Measurements from ENCODE around the gene SIMC1.

DNA sequence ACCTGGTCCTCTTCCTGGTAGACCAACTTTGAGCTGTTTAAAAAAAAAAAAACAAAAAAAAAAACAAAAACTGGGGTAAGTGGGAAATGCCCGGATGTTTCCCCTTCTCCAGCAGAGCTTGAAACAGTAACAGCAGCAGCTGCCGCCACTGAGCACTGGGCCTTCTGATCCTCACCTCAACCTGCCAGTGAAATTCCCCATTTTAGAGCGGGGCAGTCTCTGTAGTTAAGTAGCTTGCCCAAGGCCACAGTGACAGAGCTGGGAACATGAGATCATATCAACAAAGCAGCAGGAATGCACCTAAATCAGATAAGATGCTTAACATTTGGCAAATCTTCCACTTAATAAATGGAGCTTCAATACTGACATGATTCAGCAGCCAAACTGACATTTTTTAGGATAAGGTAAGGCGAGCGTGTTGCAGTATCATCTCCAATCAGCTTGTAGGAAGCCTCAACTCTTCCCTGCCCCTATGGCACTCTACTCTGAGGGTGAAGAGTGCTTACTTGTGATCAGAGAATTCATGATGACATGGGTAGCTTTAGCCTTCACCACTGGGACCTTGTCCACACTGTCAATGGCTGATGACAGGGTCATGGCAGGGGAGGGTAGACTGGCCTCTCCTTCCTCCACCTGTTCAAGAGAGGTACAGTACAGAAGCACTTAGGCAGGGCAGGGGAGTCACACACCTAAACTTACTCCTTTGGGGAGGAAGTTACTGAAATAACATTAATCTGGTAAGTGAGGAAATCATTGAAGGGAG, 114.1 kb downstream of the SIMC1 start:
- TF ChIP-seq ZNF281 (CRISPR knock-in tag; IDR thresholded peaks at IDR 0.05) (no peak), NR2C2 (CRISPR knock-in tag; IDR thresholded peaks at IDR 0.05) (no peak), ZBTB43 (CRISPR knock-in tag; IDR thresholded peaks at IDR 0.05) (no peak), ARID4B (CRISPR knock-in tag; IDR thresholded peaks at IDR 0.05; ENCODE audit: borderline replicate concordance) (no peak), ESRRA (CRISPR knock-in tag; IDR thresholded peaks at IDR 0.05; ENCODE audit: borderline replicate concordance) (no peak), SMAD3 (CRISPR knock-in tag; IDR thresholded peaks at IDR 0.05; ENCODE audit: borderline replicate concordance) (no peak), ATF1 (CRISPR knock-in tag; IDR thresholded peaks at IDR 0.05) (no peak), SMAD4 (CRISPR knock-in tag; IDR thresholded peaks at IDR 0.05) (no peak), KAT7 (CRISPR knock-in tag; IDR thresholded peaks at IDR 0.05; ENCODE audit: borderline replicate concordance) (no peak)
- TF ChIP-seq, protein P1, sequence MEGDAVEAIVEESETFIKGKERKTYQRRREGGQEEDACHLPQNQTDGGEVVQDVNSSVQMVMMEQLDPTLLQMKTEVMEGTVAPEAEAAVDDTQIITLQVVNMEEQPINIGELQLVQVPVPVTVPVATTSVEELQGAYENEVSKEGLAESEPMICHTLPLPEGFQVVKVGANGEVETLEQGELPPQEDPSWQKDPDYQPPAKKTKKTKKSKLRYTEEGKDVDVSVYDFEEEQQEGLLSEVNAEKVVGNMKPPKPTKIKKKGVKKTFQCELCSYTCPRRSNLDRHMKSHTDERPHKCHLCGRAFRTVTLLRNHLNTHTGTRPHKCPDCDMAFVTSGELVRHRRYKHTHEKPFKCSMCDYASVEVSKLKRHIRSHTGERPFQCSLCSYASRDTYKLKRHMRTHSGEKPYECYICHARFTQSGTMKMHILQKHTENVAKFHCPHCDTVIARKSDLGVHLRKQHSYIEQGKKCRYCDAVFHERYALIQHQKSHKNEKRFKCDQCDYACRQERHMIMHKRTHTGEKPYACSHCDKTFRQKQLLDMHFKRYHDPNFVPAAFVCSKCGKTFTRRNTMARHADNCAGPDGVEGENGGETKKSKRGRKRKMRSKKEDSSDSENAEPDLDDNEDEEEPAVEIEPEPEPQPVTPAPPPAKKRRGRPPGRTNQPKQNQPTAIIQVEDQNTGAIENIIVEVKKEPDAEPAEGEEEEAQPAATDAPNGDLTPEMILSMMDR (IDR thresholded peaks at IDR 0.05): no peak
- TF ChIP-seq, protein P2, sequence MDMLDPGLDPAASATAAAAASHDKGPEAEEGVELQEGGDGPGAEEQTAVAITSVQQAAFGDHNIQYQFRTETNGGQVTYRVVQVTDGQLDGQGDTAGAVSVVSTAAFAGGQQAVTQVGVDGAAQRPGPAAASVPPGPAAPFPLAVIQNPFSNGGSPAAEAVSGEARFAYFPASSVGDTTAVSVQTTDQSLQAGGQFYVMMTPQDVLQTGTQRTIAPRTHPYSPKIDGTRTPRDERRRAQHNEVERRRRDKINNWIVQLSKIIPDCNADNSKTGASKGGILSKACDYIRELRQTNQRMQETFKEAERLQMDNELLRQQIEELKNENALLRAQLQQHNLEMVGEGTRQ (CRISPR knock-in tag; IDR thresholded peaks at IDR 0.05): no peak
